ENCODE results near the gene NAB2. TPM values are rescaled to one million over a fixed set of nuclear protein-coding genes. Genes with fewer than 3 reads are reported as not detected.
A peak's percentile ranks its signal among the peaks of the same experiment; 100 is the strongest.
"Not testable (repeated sequence)": the region's sequence is repeated elsewhere in the genome, so short reads cannot be mapped to it uniquely, and the experiment has no call there.

NAB2 gene
- total and polyA plus RNA-seq, 10 donors: 9.0 to 25.0 (median 17.4) TPM

GRCh38 chr12:57118711-57119271, 29.9 kb downstream of the NAB2 start:
- peak; percentile 68 for DNase-seq

DNA sequence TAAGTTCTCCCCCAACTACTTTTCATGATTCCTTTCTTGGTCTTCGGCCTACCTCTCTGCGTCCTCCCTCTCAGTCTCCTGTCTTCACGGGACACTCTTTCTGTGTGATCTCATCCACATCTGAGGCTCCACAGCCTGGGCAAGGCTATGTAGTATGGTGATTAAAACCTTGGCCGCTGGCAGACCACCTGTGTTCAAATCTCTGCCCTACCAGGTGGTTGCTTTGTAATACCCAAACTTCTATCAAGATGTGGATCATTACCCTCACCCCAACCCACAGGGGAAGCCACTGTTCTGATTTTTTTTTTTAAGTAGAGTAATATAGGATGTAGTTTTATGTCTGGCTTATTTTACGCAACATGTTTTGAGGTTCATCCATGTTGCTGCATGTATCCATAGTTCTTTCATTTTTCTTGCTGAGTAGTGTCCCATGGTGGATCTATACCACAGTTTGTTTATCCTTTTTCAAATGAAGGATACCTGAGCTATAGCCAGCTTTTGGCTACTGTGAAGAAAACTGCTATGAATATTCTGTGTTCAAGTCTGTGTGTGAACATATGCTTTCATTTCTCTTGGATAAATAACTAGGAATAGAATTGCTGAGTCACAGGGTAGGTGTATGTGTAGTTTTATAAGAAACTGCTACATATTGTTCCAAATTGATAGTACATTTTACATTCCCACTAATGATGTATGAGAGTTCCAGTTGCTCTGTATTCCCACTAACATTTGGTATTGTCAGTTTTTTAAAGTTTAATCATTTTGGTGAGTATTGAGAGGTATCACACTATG, 30.6 kb downstream of the NAB2 start:
- intact Hi-C loops (cut with DNase I; ENCODE audit: low total_unique reads): loop anchor here (5.0 kb wide), 2 partner anchors 63 to 112 kb away; partner anchors contain the start of gene ZBTB39
- H3K4me1 ChIP-seq: peaks cover 0 to 21% (median 12%) of the 10 kb centered on the region in 6 donors
- H3K27ac ChIP-seq: peak overlapping the region in 4 of 8 donors; percentile 26 to 63 (median 50)
- H3K9me3 ChIP-seq: no peaks in the 10 kb centered on the region
- peak; percentile 7 for DNase-seq
- H3K27me3 ChIP-seq (replicated peaks in 1 of 7): no peaks in the 10 kb centered on the region
- no peak overlapping the region for H3K4me3 ChIP-seq
- no peaks in the 10 kb centered on the region for H3K36me3 ChIP-seq
- TF ChIP-seq, protein P1, sequence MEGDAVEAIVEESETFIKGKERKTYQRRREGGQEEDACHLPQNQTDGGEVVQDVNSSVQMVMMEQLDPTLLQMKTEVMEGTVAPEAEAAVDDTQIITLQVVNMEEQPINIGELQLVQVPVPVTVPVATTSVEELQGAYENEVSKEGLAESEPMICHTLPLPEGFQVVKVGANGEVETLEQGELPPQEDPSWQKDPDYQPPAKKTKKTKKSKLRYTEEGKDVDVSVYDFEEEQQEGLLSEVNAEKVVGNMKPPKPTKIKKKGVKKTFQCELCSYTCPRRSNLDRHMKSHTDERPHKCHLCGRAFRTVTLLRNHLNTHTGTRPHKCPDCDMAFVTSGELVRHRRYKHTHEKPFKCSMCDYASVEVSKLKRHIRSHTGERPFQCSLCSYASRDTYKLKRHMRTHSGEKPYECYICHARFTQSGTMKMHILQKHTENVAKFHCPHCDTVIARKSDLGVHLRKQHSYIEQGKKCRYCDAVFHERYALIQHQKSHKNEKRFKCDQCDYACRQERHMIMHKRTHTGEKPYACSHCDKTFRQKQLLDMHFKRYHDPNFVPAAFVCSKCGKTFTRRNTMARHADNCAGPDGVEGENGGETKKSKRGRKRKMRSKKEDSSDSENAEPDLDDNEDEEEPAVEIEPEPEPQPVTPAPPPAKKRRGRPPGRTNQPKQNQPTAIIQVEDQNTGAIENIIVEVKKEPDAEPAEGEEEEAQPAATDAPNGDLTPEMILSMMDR (IDR thresholded peaks at IDR 0.05 in 8 of 11, conservative IDR thresholded peaks at IDR 0.05 in 3 of 11): peak in 1 of 11 experiments; percentile 6
- no peak for TF ChIP-seq POLR2A (IDR thresholded peaks at IDR 0.05)
- TF ChIP-seq POLR2AphosphoS5 (IDR thresholded peaks at IDR 0.05): no peak
- 82 to 90% (median 87%) methylated on average over 5 of the region's 5 CpGs for WGBS, 5 donors

More at GRCh38 chr12:57118711-57119271, 29.9 kb downstream of the NAB2 start:
- H3K4me3 ChIP-seq: no peak overlapping the region
- H3K27ac ChIP-seq: peak overlapping the region in 4 of 8 donors; percentile 26 to 63 (median 50)
- no peaks in the 10 kb centered on the region for H3K9me3 ChIP-seq
- H3K27me3 ChIP-seq (replicated peaks in 1 of 7): no peaks in the 10 kb centered on the region
- no peaks in the 10 kb centered on the region for H3K36me3 ChIP-seq
- peaks cover 0 to 16% (median 7%) of the 10 kb centered on the region in 6 donors for H3K4me1 ChIP-seq
- intact Hi-C loops (cut with DNase I; ENCODE audit: low total_unique reads): loop anchor here (5.0 kb wide), 1 partner anchor 111 kb away; the partner anchor contains the start of gene ZBTB39
- WGBS, 5 donors: 53 to 76% (median 60%) methylated on average over 1 of the region's 1 CpG
- TF ChIP-seq POLR2AphosphoS5 (IDR thresholded peaks at IDR 0.05) (peak in 1 of 3 donors; percentile 30), POLR2A (IDR thresholded peaks at IDR 0.05) (no peak)
- TF ChIP-seq, protein P1 (IDR thresholded peaks at IDR 0.05 in 8 of 11, conservative IDR thresholded peaks at IDR 0.05 in 3 of 11): no peak

DNA sequence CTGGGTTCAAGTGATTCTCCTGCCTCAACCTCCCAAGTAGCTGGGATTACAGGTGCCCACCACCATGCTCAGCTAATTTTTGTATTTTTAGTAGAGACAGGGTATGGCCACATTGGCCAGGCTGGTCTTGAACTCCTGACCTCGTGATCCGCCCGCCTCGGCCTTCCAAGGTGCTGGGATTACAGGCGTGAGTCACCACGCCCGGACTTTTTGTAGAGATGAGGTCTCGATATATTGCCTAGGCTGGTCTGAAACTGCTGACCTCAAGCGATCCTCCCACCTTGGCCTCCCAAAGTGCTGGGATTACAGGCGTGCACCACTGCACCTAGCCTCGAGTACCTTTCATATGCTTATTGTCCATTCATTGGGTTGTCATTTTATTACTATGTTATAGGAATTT, 31.8 kb downstream of the NAB2 start:
- peaks cover 0 to 23% (median 13%) of the 10 kb centered on the region in 6 donors for H3K4me1 ChIP-seq
- 90 to 94% (median 91%) methylated on average over 11 of the region's 11 CpGs for WGBS, 5 donors
- intact Hi-C loops (cut with DNase I; ENCODE audit: low total_unique reads): loop anchor here (5.0 kb wide), 1 partner anchor 62 kb away; no protein-coding TSS in a partner anchor
- not testable (repeated sequence) for H3K9me3 ChIP-seq; H3K27ac ChIP-seq; H3K4me3 ChIP-seq; H3K36me3 ChIP-seq; H3K27me3 ChIP-seq (replicated peaks in 1 of 7)
- DNase-seq: peak; percentile 13

- Histone ChIP-seq H3K27ac (no peak overlapping the region), H3K9me3 (no peaks in the 10 kb centered on the region), H3K27me3 (replicated peaks in 1 of 7) (peaks cover 0 to 29% (median 7%) of the 10 kb centered on the region in 7 donors), H3K36me3 (no peaks in the 10 kb centered on the region), H3K4me1 (peaks cover 5 to 41% (median 26%) of the 10 kb centered on the region in 6 donors), H3K4me3 (no peak overlapping the region)
- TF ChIP-seq, protein P1 (IDR thresholded peaks at IDR 0.05 in 8 of 11, conservative IDR thresholded peaks at IDR 0.05 in 3 of 11): no peak
- no peak for TF ChIP-seq POLR2AphosphoS5 (IDR thresholded peaks at IDR 0.05)
- no peak for TF ChIP-seq POLR2A (IDR thresholded peaks at IDR 0.05)
- no peak for DNase-seq
- intact Hi-C loops (cut with DNase I; ENCODE audit: low total_unique reads): loop anchor here (5.0 kb wide), 1 partner anchor 58 kb away; no protein-coding TSS in a partner anchor
- WGBS, 5 donors: 45 to 61% (median 48%) methylated on average over 2 of the region's 2 CpGs
Observed at GRCh38 chr12:57123813-57124212, 34.9 kb downstream of the NAB2 start.

Data from spleen (tissue), 11 donors.